Cardiac fibroblast (primary cell): ENCODE data around the gene UTP25.
A peak's percentile ranks its signal among the peaks of the same experiment; 100 is the strongest.

ENCODE experiments used
- DNase-seq, 2 donors: peaks; one replicate each; pipeline versions ENCODE4 v3.0.0 to v3.0.0-alpha.2; 2010; ENCODE audit warnings: low read depth in 2 of 2
- H3K4me3 ChIP-seq, 2 donors: replicated peaks in 1 of 2; 1 replicate in 1 of 2; 2 replicates in 1 of 2; pipeline ENCODE4 v1.5.1; 2011; ENCODE audit warnings: low read depth in 2 of 2, low read length in 2 of 2, mild to moderate bottlenecking in 2 of 2, moderate library complexity in 1 of 2
- CTCF ChIP-seq: IDR thresholded peaks from one replicate; pipeline ENCODE4 v1.5.1; 2011; ENCODE audit warnings: low read depth, mild to moderate bottlenecking, low read length, inconsistent platforms

UTP25 gene

GRCh38 chr1:209850342-209850979, 22.7 kb downstream of the UTP25 start:
- H3K4me3 ChIP-seq, result no peak overlapping the region
- peak; percentile 79 to 97 for DNase-seq
- TF ChIP-seq CTCF, result peak; percentile 88

GRCh38 chr1:209853676-209854075, 25.9 kb downstream of the UTP25 start:
- TF ChIP-seq CTCF, result no peak
- DNase-seq, result no peak
- no peak overlapping the region for H3K4me3 ChIP-seq

GRCh38 chr1:209854196-209854595, 26.4 kb downstream of the UTP25 start:
- TF ChIP-seq CTCF, result no peak
- DNase-seq, result no peak

DNA sequence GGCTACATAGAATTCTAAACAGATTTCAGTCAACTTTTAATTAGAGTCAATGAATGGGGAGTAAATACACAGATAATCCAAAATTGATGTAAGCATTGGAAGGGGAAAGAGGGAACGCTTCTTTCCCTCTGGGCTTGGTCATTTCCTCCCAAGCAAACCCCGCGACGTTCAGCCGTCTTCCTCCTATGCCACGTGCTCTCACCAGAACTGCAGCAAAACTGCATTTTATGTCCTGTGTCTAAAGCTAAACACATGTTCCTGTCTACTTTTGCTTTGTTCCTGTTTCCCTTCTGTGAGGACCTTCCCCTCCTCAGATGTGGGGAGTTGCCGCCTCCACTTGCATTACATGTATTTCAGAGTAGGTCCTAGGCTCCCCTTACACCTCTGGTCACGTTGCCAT, 27.2 kb downstream of the UTP25 start:
- H3K4me3 ChIP-seq, result no peak overlapping the region
- DNase-seq, result no peak
- TF ChIP-seq CTCF, result no peak

More at GRCh38 chr1:209854196-209854595, 26.4 kb downstream of the UTP25 start:
- no peak overlapping the region for H3K4me3 ChIP-seq

DNA sequence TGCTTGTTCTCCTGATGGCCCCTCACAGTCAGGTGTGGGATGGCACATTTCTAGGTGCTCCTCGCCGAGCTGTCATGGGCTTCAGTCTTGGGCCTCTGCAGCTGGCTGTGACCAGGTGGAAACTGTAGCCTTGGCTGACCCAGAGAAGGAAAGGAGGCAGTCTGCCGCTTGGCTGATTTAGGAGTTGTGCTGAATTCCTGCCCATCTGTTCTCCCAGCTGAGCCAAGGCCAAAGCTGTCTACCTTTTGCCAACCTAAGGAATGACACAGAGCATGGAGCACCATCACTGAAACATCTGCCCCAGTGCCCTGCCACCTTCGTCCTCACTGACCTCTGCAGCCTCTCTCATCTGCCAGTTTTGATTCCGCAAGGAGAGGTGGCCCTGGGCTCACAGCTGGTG, 27.9 kb downstream of the UTP25 start:
- no peak for TF ChIP-seq CTCF
- no peak overlapping the region for H3K4me3 ChIP-seq
- DNase-seq, result no peak

DNA sequence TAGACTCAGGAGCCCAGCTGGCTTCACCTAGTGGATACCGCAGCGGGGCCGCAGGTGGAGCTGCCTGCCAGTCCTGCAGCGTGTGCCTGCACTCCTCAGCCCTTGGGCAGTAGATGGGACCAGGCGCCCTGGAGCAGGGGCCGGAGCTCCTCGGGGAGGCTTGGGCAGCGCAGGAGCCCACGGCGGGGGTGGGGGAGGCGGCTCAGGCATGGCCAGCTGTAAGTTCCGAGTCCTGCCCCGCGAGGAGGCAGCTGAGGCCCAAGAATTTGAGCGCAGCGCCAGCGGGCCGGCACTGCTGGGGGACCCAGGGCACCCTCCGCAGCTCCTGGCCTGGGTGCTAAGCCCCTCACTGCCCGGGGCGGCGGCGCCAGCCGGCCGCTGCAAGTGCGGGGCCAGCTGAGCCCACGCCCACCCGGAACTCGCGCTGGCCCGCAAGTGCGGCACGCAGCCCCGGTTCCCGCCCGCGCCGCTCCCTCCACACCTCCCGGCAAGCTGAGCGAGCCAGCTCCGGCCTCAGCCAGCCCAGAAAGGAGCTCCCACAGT, 30.9 kb downstream of the UTP25 start:
- no peak overlapping the region for H3K4me3 ChIP-seq
- no peak for DNase-seq
- no peak for TF ChIP-seq CTCF
